ENCODE results near the gene GPRC5B. TPM values are rescaled to one million over a fixed set of nuclear protein-coding genes. Genes with fewer than 3 reads are reported as not detected.

The GPRC5B gene
- total and polyA plus RNA-seq, 2 donors (not counting 3 experiments of a cell fraction or from before 2014, with no cell fraction given), result 42.3 TPM

DNA sequence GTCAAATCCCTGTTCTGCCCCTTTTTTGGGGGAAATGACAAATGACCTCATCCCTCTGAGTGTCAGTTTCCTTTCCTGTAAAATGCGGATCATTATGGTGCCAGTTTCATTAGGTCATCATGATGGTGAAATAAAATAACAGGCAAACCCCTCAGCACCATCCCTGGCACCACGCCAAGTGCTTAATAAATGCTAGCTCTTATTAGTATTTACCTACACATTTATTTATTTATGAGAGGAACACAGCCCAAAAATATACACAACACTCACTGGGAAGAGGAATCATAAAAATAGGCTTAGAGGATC is 28.6 kb upstream of the GPRC5B start:
- intact Hi-C loops (cut with micrococcal nuclease) (no loop called here), dilution Hi-C loops (cut with MboI; ENCODE audit: extremely low pct_ligation_motif_present, low sequenced_read_pairs) (no loop called here)
- peak overlapping the region; percentile 14 for H3K4me2 ChIP-seq (ENCODE audit: insufficient read depth, low read length)
- TF ChIP-seq, protein P1, sequence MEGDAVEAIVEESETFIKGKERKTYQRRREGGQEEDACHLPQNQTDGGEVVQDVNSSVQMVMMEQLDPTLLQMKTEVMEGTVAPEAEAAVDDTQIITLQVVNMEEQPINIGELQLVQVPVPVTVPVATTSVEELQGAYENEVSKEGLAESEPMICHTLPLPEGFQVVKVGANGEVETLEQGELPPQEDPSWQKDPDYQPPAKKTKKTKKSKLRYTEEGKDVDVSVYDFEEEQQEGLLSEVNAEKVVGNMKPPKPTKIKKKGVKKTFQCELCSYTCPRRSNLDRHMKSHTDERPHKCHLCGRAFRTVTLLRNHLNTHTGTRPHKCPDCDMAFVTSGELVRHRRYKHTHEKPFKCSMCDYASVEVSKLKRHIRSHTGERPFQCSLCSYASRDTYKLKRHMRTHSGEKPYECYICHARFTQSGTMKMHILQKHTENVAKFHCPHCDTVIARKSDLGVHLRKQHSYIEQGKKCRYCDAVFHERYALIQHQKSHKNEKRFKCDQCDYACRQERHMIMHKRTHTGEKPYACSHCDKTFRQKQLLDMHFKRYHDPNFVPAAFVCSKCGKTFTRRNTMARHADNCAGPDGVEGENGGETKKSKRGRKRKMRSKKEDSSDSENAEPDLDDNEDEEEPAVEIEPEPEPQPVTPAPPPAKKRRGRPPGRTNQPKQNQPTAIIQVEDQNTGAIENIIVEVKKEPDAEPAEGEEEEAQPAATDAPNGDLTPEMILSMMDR (IDR thresholded peaks at IDR 0.05; ENCODE audit: extremely low read depth in 1 of 2, insufficient read depth in 1 of 2, low read depth in 1 of 2, low read length in 2 of 2), result no peak
- TF ChIP-seq JUN (IDR thresholded peaks at IDR 0.05; ENCODE audit: borderline replicate concordance, insufficient read depth, insufficient read length, low read depth), result peak; percentile 45
- no peak overlapping the region for H3K27ac ChIP-seq (ENCODE audit: insufficient read depth, low read depth, low read length)
- no peak overlapping the region for H3K4me3 ChIP-seq (replicated peaks in 1 of 3; ENCODE audit: insufficient read depth in 1 of 3, low read depth in 1 of 3, low read length in 3 of 3)
- H3K9me3 ChIP-seq (replicated peaks; ENCODE audit: control insufficient read depth, insufficient read depth, low read length), result no peaks in the 10 kb centered on the region
- H3K79me2 ChIP-seq (ENCODE audit: control insufficient read depth, insufficient read depth, low read length), result no peaks in the 10 kb centered on the region
- CTCF ChIA-PET, result interaction anchor here (1.2 to 12.1 kb wide), 6 partner anchors 12 to 473 kb away, joined by 3 to 438 read pairs (median 5); no protein-coding TSS in a partner anchor
- H3K27me3 ChIP-seq (ENCODE audit: control insufficient read depth in 2 of 2, insufficient read depth in 2 of 2, low read length in 2 of 2), result no peaks in the 10 kb centered on the region
- H3K36me3 ChIP-seq (ENCODE audit: control insufficient read depth in 2 of 2, extremely low read depth in 1 of 2, insufficient read depth in 2 of 2, low read length in 2 of 2), result no peaks in the 10 kb centered on the region
- FAIRE-seq (no peak), DNase-seq (ENCODE audit: low read depth, low spot score) (peak; percentile 30)
- POLR2A ChIA-PET, result no interaction called here
- H2AFZ ChIP-seq (ENCODE audit: low read depth, low read length), result peak overlapping the region; percentile 22
- H4K20me1 ChIP-seq (replicated peaks; ENCODE audit: control insufficient read depth, extremely low read depth, insufficient read depth, low read length), result no peaks in the 10 kb centered on the region
- H3K9me1 ChIP-seq (replicated peaks; ENCODE audit: control insufficient read depth, extremely low read depth, insufficient read depth, low read length), result no peaks in the 10 kb centered on the region
- no TSS peak for BruUV-seq (replicated peaks)
- no peak overlapping the region for H3K9ac ChIP-seq (replicated peaks; ENCODE audit: extremely low read depth, insufficient read depth, low read length)
- H3K4me1 ChIP-seq (ENCODE audit: control insufficient read depth, extremely low read depth, insufficient read depth, low read length), result peaks cover 7% of the 10 kb centered on the region

DNA sequence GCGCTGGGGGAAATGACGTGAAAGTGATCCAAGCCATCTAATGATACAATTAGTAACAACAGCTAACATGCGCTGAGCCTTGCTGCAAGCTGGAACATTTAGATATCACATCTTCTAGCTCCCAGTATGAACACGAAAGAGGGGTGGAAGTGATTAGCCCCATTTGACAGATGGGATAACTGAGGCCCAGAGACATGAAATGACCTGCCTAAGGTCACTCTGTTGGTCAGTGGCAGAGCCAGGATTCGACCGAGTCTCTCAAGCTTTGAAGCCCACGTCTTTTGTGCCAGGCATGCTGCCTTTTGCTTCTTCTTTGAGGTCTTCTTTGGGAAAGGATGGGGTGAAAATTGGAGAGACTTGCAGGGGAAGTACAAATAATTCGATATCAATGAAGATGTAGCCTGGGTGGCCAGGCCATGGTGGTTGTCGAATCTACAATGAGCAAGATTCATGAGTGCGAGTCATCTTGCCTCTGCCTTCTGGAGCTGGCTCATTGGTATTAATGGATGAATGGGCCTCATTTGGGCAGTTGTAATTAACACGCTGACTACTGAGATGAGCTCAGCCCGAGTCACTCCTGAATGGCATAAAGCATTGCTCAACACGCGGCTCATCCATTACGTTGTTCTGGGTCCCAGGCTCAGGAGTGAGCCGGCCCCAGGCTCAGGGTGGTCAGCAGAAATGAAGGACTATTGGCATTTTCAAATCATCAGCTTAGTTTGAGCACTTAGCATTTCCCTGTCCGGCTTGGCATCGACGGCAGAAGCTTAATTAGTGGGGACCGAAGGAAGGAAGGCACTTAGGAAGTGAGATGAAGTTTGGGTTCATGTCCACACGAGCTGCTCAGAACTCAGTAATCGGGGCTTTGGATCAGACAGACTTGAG is 28.0 kb upstream of the GPRC5B start:
- no peaks in the 10 kb centered on the region for H3K9me3 ChIP-seq (replicated peaks; ENCODE audit: control insufficient read depth, insufficient read depth, low read length)
- no peaks in the 10 kb centered on the region for H3K79me2 ChIP-seq (ENCODE audit: control insufficient read depth, insufficient read depth, low read length)
- H3K36me3 ChIP-seq (ENCODE audit: control insufficient read depth in 2 of 2, extremely low read depth in 1 of 2, insufficient read depth in 2 of 2, low read length in 2 of 2), result no peaks in the 10 kb centered on the region
- DNase-seq (ENCODE audit: low read depth, low spot score), result peak; percentile 42
- no peak overlapping the region for H3K9ac ChIP-seq (replicated peaks; ENCODE audit: extremely low read depth, insufficient read depth, low read length)
- H4K20me1 ChIP-seq (replicated peaks; ENCODE audit: control insufficient read depth, extremely low read depth, insufficient read depth, low read length), result no peaks in the 10 kb centered on the region
- H3K4me3 ChIP-seq (replicated peaks in 1 of 3; ENCODE audit: insufficient read depth in 1 of 3, low read depth in 1 of 3, low read length in 3 of 3), result no peak overlapping the region
- TF ChIP-seq FOS (IDR thresholded peaks at IDR 0.05; ENCODE audit: borderline replicate concordance, insufficient read depth, low read length) (peak; percentile 57), JUN (IDR thresholded peaks at IDR 0.05; ENCODE audit: borderline replicate concordance, insufficient read depth, insufficient read length, low read depth) (peak; percentile 12), POLR2AphosphoS5 (IDR thresholded peaks at IDR 0.05; ENCODE audit: insufficient read depth, low read depth, low read length) (no peak)
- no peaks in the 10 kb centered on the region for H3K9me1 ChIP-seq (replicated peaks; ENCODE audit: control insufficient read depth, extremely low read depth, insufficient read depth, low read length)
- H3K27ac ChIP-seq (ENCODE audit: insufficient read depth, low read depth, low read length), result no peak overlapping the region
- ChIA-PET CTCF (interaction anchor here (1.2 to 12.1 kb wide), 6 partner anchors 13 to 474 kb away, joined by 3 to 438 read pairs (median 5); no protein-coding TSS in a partner anchor), POLR2A (no interaction called here)
- intact Hi-C loops (cut with micrococcal nuclease) (no loop called here), dilution Hi-C loops (cut with MboI; ENCODE audit: extremely low pct_ligation_motif_present, low sequenced_read_pairs) (no loop called here)
- peak; percentile 80 for FAIRE-seq
- no peaks in the 10 kb centered on the region for H3K27me3 ChIP-seq (ENCODE audit: control insufficient read depth in 2 of 2, insufficient read depth in 2 of 2, low read length in 2 of 2)
- peak overlapping the region; percentile 22 for H2AFZ ChIP-seq (ENCODE audit: low read depth, low read length)
- peak overlapping the region; percentile 14 for H3K4me2 ChIP-seq (ENCODE audit: insufficient read depth, low read length)
- peaks cover 7% of the 10 kb centered on the region for H3K4me1 ChIP-seq (ENCODE audit: control insufficient read depth, extremely low read depth, insufficient read depth, low read length)
- BruUV-seq (replicated peaks), result no TSS peak

All from endothelial cell of umbilical vein (primary cell).